K562 (cell line): ENCODE results near the gene ZNF646. TPM values are rescaled to one million over a fixed set of nuclear protein-coding genes. Genes with fewer than 3 reads are reported as not detected.

Experiments used
- CHAMP1 ChIP-seq: fragments of 450-650 bp; IDR thresholded peaks from 2 replicates; pipeline ENCODE4 v1.6.1; 2016; ENCODE audit warnings: mild to moderate bottlenecking
- CHCHD3 ChIP-seq: fragments of 250-450 bp; sonication (Bioruptor Pico); IDR thresholded peaks from 2 replicates; pipeline ENCODE4 v2.1.2; 2022; ENCODE audit warnings: mild to moderate bottlenecking
- FOXM1 ChIP-seq, 2 experiments: fragments of 450-650 bp in 1 of 2; sonication (generic) in 1 of 2; formaldehyde crosslinking in 1 of 2; IDR thresholded peaks; 2 replicates each; pipeline versions ENCODE4 v1.6.1 to v1.9.0; 2017 to 2022; ENCODE audit warnings: low read depth in 2 of 2, mild to moderate bottlenecking in 2 of 2, missing genetic modification reagents in 1 of 2, moderate library complexity in 1 of 2
- ILK ChIP-seq: fragments of 450-650 bp; IDR thresholded peaks from 2 replicates; pipeline ENCODE4 v1.6.1; 2016; ENCODE audit warnings: missing genetic modification characterization, low read depth, mild to moderate bottlenecking, missing compliant biosample characterization, moderate library complexity, borderline replicate concordance
- LEF1 ChIP-seq: fragments of 450-650 bp; IDR thresholded peaks from 2 replicates; pipeline ENCODE4 v1.6.1; 2016; ENCODE audit warnings: mild to moderate bottlenecking
- MTF1 ChIP-seq: fragments of 250-450 bp; sonication (Bioruptor Pico); IDR thresholded peaks from 2 replicates; pipeline ENCODE4 v1.9.0; 2021; ENCODE audit warnings: moderate library complexity, mild to moderate bottlenecking, inconsistent platforms, borderline replicate concordance
- NCOA4 ChIP-seq: fragments of 450-650 bp; IDR thresholded peaks from 2 replicates; pipeline ENCODE4 v1.6.1; 2018; ENCODE audit warnings: mild to moderate bottlenecking; ENCODE audit not compliant: partially characterized antibody
- SREBF1 ChIP-seq: fragments of 150-350 bp; IDR thresholded peaks from 2 replicates; pipeline ENCODE4 v1.6.1; 2014; ENCODE audit warnings: antibody characterized with exemption, low read depth, low read length, borderline replicate concordance
- TFAP4 ChIP-seq: sonication (generic); formaldehyde crosslinking; IDR thresholded peaks from 2 replicates; pipeline ENCODE4 v1.8.0; 2022; ENCODE audit warnings: missing genetic modification reagents, mild to moderate bottlenecking, moderate library complexity, borderline replicate concordance
- THRB ChIP-seq: fragments of 450-650 bp; formaldehyde crosslinking; conservative IDR thresholded peaks from 2 replicates; pipeline ENCODE4 v1.4.0; 2022; ENCODE audit warnings: mild to moderate bottlenecking, missing genetic modification characterization
- ZC3H11A ChIP-seq: IDR thresholded peaks from 2 replicates; pipeline ENCODE4 v1.6.1; 2012; ENCODE audit warnings: low read depth, low read length, improper control_type of control experiment
- ZNF280A ChIP-seq: fragments of 450-650 bp; IDR thresholded peaks from 2 replicates; pipeline ENCODE4 v1.6.1; 2018; ENCODE audit warnings: mild to moderate bottlenecking, low read depth; ENCODE audit not compliant: partially characterized antibody
- polyA plus RNA-seq, 8 experiments: library from polyadenylated mRNA; depleted of rRNA in 4 of 8; stranded (reverse) in 5 of 8; unstranded in 3 of 8; fragments of >200 nt; fragmentation: Nextera tagmentation in 2 of 8; fragmentation: Illumina TruSeq in 1 of 8; extraction: Ambion mirVana in 2 of 8; extraction: Trizol in 1 of 8; gene quantifications; 2 replicates each; pipeline versions ENCODE4 v1.2.1 to v1.2.3, GENCODE V29; 2011 to 2014; ENCODE audit warnings: inconsistent platforms in 1 of 8, missing spikeins in 1 of 8
- total RNA-seq, 7 experiments: library from RNA; depleted of rRNA in 6 of 7; stranded (reverse); fragments of >200 nt in 6 of 7; fragmentation: Illumina TruSeq in 2 of 7; extraction: Trizol in 2 of 7; gene quantifications; 2 replicates each; pipeline versions ENCODE4 v1.2.1 to v1.2.3, GENCODE V29; 2011 to 2021; ENCODE audit warnings: low replicate concordance in 1 of 7

Gene ZNF646
- total and polyA plus RNA-seq, 9 of the 15 experiments (the other 6 are each of a cell fraction or from before 2014, with no cell fraction given): 0.08 to 20.6 (median 8.0) TPM

- TF ChIP-seq ILK (tag) (no peak), SREBF1 (no peak), TFAP4 (CRISPR knock-in tag) (no peak), CHAMP1 (no peak), CHCHD3 (CRISPR knock-in tag) (no peak), MTF1 (CRISPR knock-in tag) (no peak), ZNF280A (no peak), NCOA4 (no peak), FOXM1 (IDR thresholded peaks at IDR 0.05; ENCODE audit: low read depth) (peak; percentile 98), FOXM1 (CRISPR knock-in tag; IDR thresholded peaks at IDR 0.05; ENCODE audit: low read depth) (0 out of 2 replicates have a peak, but pooled peaks have one; percentile 81), THRB (CRISPR knock-in tag) (no peak), LEF1 (no peak), ZC3H11A (no peak)
Measured at GRCh38 chr16:31073142-31073969, 866 bp upstream of the ZNF646 start (continued).
